SU-DHL-6 (cell line): ENCODE data around the gene S100B.

ENCODE experiments used
- H2AFZ ChIP-seq: fragments of 200-600 bp; sonication (generic); 2 replicates; pipeline ENCODE4 v1.6.1; 2014; ENCODE audit warnings: low read depth, mild to moderate bottlenecking, moderate library complexity, mixed read lengths, antibody characterized with exemption, low read length; ENCODE audit not compliant: severe bottlenecking
- H3F3A ChIP-seq: fragments of 200-600 bp; shearing (Covaris generic); 2 replicates; pipeline ENCODE4 v1.6.0; 2016; ENCODE audit warnings: antibody characterized with exemption, mild to moderate bottlenecking; ENCODE audit not compliant: insufficient read depth
- H3K27ac ChIP-seq: fragments of 200-600 bp; sonication (generic); 2 replicates; pipeline ENCODE4 v1.5.1; 2016; ENCODE audit warnings: low read depth, mild to moderate bottlenecking, low read length, moderate library complexity, mixed read lengths
- H3K27me3 ChIP-seq: fragments of 200-600 bp; sonication (generic), shearing (Covaris generic); 2 replicates; pipeline ENCODE4 v1.6.0; 2014; ENCODE audit warnings: mild to moderate bottlenecking, low read length
- H3K36me3 ChIP-seq: fragments of 200-600 bp; sonication (generic); 2 replicates; pipeline ENCODE4 v1.6.1; 2014; ENCODE audit warnings: mild to moderate bottlenecking, low read length, mixed read lengths
- H3K4me2 ChIP-seq: fragments of 300-600, 200-600 bp; shearing (Covaris generic), sonication (generic); 2 replicates; pipeline ENCODE4 v1.6.0; 2014; ENCODE audit warnings: low read length, low read depth, mild to moderate bottlenecking; ENCODE audit not compliant: poor library complexity, severe bottlenecking
- H3K4me3 ChIP-seq: fragments of 200-600 bp; sonication (generic); 2 replicates; pipeline ENCODE4 v1.5.1; 2014; ENCODE audit warnings: antibody characterized with exemption, low read length, mild to moderate bottlenecking, mixed read lengths; ENCODE audit not compliant: insufficient read depth, poor library complexity, severe bottlenecking
- H3K79me2 ChIP-seq: fragments of 200-600 bp; sonication (generic); 2 replicates; pipeline ENCODE4 v1.6.1; 2014; ENCODE audit warnings: mild to moderate bottlenecking, low read length, moderate library complexity; ENCODE audit not compliant: insufficient read depth
- H3K9ac ChIP-seq: fragments of 200-600 bp; sonication (generic); 2 replicates; pipeline ENCODE4 v1.7.0; 2014; ENCODE audit warnings: mild to moderate bottlenecking, low read length
- H3K9me2 ChIP-seq: fragments of 200-600 bp; sonication (generic); replicated peaks from 2 replicates; pipeline ENCODE4 v1.6.1; 2014; ENCODE audit warnings: low read length; ENCODE audit not compliant: insufficient read depth
- H3K9me3 ChIP-seq: fragments of 200-600 bp; sonication (generic); 2 replicates; pipeline ENCODE4 v1.6.1; 2014; ENCODE audit warnings: low read length, mixed read lengths; ENCODE audit not compliant: insufficient read depth
- H4K20me1 ChIP-seq: fragments of 200-600 bp; sonication (generic); 2 replicates; pipeline ENCODE4 v1.6.1; 2014; ENCODE audit warnings: low read depth, mild to moderate bottlenecking, antibody characterized with exemption, low read length, moderate library complexity, mixed read lengths
- CTCF ChIP-seq: fragments of 200-600 bp; sonication (generic); IDR thresholded peaks from one replicate; pipeline ENCODE4 v1.5.1; 2017; ENCODE audit warnings: antibody characterized with exemption, mild to moderate bottlenecking, low read length, moderate library complexity; ENCODE audit not compliant: insufficient read depth, poor library complexity, severe bottlenecking
- EZH2phosphoT487 ChIP-seq: fragments of 200-600 bp; sonication (generic), shearing (Covaris generic); conservative IDR thresholded peaks from 2 replicates; pipeline ENCODE4 v1.6.1; 2018; ENCODE audit warnings: mild to moderate bottlenecking, antibody characterized with exemption, low read length, moderate library complexity, mixed read lengths

The S100B gene

GRCh38 chr21:46555678-46556077 is 49.2 kb downstream of the S100B start:
- Histone ChIP-seq H3K27me3 (no peaks in the 10 kb centered on the region), H2AFZ (no peak overlapping the region), H3K4me3 (no peak overlapping the region), H3K27ac (no peak overlapping the region), H3K36me3 (no peaks in the 10 kb centered on the region), H3K9ac (no peak overlapping the region), H3K4me2 (no peak overlapping the region), H3K9me3 (no peaks in the 10 kb centered on the region), H3K9me2 (no peaks in the 10 kb centered on the region), H3K79me2 (no peaks in the 10 kb centered on the region), H4K20me1 (no peaks in the 10 kb centered on the region), H3F3A (no peaks in the 10 kb centered on the region)
- TF ChIP-seq CTCF (no peak), EZH2phosphoT487 (no peak)

- 0 out of 2 replicates have a peak, but pooled peaks cover 4% of the 10 kb centered on the region for H3F3A ChIP-seq
- no peaks in the 10 kb centered on the region for H3K36me3 ChIP-seq
- no peak overlapping the region for H3K4me3 ChIP-seq
- no peaks in the 10 kb centered on the region for H3K9me3 ChIP-seq
- no peaks in the 10 kb centered on the region for H3K9me2 ChIP-seq
- H2AFZ ChIP-seq = no peak overlapping the region
- H3K27ac ChIP-seq = no peak overlapping the region
- TF ChIP-seq EZH2phosphoT487 = no peak
- no peak for TF ChIP-seq CTCF
- H3K79me2 ChIP-seq = no peaks in the 10 kb centered on the region
- H3K9ac ChIP-seq = no peak overlapping the region
- H4K20me1 ChIP-seq = no peaks in the 10 kb centered on the region
- no peaks in the 10 kb centered on the region for H3K27me3 ChIP-seq
- H3K4me2 ChIP-seq = no peak overlapping the region
Measured at GRCh38 chr21:46555225-46555617, 49.7 kb downstream of the S100B start.

GRCh38 chr21:46554431-46555224 is 50.3 kb downstream of the S100B start:
- no peaks in the 10 kb centered on the region for H3K79me2 ChIP-seq
- no peak overlapping the region for H3K27ac ChIP-seq
- 0 out of 2 replicates have a peak, but pooled peaks cover 4% of the 10 kb centered on the region for H3F3A ChIP-seq
- no peaks in the 10 kb centered on the region for H4K20me1 ChIP-seq
- H3K27me3 ChIP-seq = no peaks in the 10 kb centered on the region
- no peak overlapping the region for H3K9ac ChIP-seq
- H2AFZ ChIP-seq = no peak overlapping the region
- H3K4me3 ChIP-seq = no peak overlapping the region
- TF ChIP-seq CTCF = no peak
- no peak for TF ChIP-seq EZH2phosphoT487
- H3K9me2 ChIP-seq = no peaks in the 10 kb centered on the region
- no peaks in the 10 kb centered on the region for H3K9me3 ChIP-seq
- H3K36me3 ChIP-seq = no peaks in the 10 kb centered on the region
- H3K4me2 ChIP-seq = no peak overlapping the region
